Stimulated activated CD8-positive, alpha-beta memory T cell treated with anti-CD3 and anti-CD28 coated beads, Interleukin-7, amount 100 ng/mL, for 1 hour (primary cell): ENCODE data around the gene PCED1B.
A peak's percentile ranks its signal among the peaks of the same experiment; 100 is the strongest.
"Not testable (repeated sequence)": the region's sequence is repeated elsewhere in the genome, so short reads cannot be mapped to it uniquely, and the experiment has no call there.

Experiments used
- DNase-seq, 2 donors: peaks; one replicate each; pipeline ENCODE4 v3.0.0-alpha.2; 2020; ENCODE audit warnings: low read depth in 2 of 2

The PCED1B gene

DNA sequence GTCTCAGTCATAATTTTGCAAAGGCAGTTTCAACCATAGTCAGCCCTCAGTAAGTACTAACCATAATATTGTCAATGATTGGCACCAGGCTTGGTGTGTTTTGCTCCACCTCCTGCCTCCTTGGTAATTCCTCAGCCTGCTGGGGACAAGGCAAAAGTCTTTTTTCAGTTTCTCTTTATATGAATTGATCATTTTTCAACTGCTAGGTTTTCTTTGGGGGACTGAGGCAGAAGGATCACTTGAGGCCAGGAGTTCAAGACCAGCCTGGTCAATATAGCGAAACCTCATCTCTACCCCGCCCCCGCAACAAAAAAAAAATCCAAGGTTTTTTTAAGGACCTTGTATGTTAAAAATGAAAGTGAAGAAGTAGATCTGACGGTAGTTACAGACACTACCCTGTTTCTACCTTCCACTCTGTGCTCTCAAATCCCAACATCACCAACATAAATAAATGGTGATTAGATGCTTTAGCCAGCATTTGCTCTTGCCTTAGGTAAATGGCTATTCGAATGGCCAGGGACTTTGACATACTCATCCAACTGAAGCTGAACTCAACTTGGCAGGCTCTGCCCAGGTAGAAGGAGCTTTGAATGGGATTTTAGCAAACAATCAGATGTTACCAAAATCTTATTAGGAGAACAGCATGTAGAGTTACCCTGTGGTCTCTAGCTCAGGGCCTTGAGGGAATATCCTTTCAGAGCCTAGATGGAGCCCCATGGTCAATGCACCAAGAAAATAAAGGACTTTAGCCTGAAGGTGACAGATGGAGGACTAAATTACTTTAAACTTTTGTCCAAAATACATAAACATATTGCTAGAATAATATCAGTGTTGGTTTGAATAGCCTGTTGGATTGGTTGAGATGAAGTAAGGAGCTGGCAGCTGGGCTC, 127.3 kb downstream of the PCED1B start:
- DNase-seq: no peak

DNA sequence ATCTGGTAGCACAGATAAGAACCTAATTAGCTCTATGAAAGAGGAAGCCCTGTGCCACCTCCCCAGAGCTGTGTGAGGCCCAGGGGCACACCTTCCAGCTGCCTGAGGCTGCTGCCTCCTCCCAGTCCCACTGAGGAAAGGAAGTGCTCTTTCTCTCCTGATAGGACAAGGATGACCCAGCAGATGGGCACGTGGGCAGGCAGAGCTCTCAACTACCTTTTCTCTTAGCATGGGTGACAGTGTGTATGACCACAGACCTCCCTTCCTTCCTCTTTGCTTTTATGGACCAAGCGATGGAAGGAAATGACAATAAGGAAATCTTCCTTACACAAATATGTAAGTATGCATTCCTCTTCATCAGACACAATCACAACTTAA, 127.9 kb downstream of the PCED1B start:
- DNase-seq: no peak

- no peak for DNase-seq
These were observed 128.4 kb downstream of the PCED1B start for GRCh38 chr12:47207829-47208248.

DNA sequence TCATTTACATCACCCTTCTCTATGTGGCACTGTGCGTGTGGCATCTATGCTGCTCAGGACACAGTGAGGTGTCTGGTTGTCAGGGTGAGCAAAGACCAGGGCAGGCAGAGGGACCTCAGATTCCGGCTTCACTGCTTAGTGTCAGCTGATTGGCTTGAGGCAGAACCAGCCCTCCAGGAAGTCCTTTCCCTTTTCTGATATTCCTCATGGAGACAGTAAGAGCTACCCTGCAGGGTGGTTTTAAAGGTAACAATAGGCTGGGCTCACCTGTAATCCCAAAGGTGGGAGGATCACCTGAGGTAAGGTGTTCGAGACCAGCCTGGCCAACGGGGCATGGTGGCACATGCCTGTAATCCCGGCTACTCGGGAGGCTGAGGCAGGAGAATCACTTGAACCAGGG, 129.6 kb downstream of the PCED1B start:
- DNase-seq: no peak

DNA sequence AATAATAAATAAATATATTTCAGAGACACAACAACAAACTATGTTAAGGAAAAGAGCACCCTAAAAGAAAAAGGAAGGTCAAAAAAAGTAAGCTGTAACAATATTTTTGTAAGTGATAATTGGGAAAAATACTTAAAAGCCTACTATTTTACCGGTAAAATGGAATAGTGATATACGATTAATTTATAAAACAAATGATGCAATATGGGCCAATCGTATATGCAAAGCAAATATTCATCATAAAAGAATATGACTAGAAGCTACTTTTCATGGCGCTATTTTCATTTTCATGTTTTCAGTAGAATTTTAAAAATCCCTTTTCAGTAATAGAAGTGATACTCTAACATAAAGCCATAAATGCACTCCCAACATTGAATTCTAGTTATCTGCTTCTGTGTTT, 131.4 kb downstream of the PCED1B start:
- DNase-seq: no peak

- DNase-seq: no peak
These were observed 133.2 kb downstream of the PCED1B start for GRCh38 chr12:47212701-47213039.

- no peak for DNase-seq
These were observed 134.0 kb downstream of the PCED1B start for GRCh38 chr12:47213396-47213795.

GRCh38 chr12:47214001-47214619, 134.7 kb downstream of the PCED1B start:
- no peak for DNase-seq

- DNase-seq: no peak
These were observed 135.3 kb downstream of the PCED1B start for GRCh38 chr12:47214771-47215170.

- peak; percentile 41 to 46 for DNase-seq
These were observed 136.8 kb downstream of the PCED1B start for GRCh38 chr12:47216150-47216677.

DNA sequence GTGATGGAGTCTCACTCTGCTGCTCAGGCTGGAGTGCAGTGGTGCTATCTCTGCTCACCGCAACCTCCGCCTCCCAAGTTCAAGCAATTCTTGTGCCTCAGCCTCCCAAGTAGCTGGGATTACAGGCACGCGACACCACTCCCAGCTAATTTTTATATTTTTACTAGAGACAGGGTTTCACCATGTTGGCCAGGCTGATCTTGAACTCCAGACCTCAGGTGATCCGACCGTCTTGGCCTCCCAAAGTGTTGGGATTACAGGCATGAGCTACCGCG, 138.1 kb downstream of the PCED1B start:
- DNase-seq: not testable (repeated sequence)

DNA sequence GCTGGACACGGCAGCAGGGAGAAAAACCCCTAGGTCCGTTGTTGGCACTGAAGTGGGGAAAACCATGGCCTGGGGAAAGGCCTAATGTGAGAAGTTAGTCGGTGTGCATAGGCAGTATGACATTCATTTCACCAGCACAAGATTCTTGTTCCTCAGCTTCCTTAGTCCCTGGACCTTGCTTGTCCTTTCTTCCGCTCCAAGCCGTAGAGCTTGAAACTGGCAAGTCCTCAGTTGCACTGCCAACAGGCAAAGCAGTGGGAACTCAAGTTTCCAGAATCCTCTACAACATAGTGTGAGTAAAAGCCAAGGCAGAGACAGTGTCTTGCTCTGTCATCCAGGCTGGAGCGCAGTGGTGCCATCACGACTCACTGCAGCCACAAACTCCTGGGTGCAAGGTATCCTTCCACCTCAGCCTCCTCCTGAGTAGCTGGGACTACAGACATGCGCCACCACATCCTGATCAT, 138.8 kb downstream of the PCED1B start:
- DNase-seq: no peak

DNA sequence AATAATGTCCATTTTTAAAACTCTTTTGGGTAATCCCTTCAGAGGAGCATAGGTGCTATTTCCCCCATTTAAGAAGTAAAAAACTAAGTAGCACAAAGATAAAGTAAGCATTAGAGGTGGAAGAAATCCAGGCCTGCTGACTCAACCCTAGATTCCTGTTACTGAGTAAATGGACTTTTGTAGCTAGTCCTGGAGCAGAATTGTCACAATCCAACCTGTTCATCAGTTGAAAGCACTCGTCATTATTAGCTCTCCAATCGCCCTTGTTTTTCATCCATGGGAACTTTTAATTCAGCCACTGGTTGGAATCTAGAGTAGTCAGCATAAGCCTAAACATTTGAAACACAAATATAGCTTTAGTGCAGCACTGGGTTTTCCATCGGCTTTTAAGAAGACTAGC, 139.8 kb downstream of the PCED1B start:
- DNase-seq: no peak

DNA sequence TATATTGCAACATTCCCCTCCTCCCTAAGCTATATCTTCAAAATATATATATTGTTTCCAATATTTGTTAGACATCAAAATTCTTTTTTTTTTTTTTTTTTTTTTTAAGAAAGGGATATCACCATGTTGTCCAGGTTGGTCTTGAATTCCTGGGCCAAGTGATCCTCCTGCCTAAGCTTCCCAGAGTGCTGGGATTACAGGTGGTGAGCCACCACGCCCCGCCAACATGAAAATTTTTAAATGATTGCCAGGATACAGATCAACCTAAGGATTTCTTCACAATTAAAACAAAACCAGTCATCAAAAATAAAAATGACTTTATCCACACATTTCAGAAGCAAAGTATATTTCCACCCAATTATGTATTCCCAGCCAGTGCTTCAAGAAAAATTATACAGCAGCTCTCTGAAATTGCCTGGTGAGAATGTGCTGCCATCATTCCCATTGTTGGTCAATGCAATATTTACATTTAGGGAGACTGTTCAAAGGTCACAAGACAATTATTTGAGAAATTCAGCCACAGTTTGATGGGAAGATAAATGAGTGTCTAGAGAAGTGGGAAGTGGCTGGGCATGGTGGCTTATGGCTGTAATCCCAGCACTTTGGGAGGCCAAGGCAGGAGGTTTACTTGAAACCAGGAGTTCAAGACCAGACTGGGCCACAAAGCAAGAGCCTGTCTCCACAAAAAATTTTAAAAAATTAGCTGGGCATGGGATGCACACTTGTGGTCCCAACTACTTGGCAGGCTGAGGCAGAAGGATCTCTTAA, 142.0 kb downstream of the PCED1B start:
- DNase-seq: no peak

- no peak for DNase-seq
These were observed 143.2 kb downstream of the PCED1B start for GRCh38 chr12:47222520-47223030.

DNA sequence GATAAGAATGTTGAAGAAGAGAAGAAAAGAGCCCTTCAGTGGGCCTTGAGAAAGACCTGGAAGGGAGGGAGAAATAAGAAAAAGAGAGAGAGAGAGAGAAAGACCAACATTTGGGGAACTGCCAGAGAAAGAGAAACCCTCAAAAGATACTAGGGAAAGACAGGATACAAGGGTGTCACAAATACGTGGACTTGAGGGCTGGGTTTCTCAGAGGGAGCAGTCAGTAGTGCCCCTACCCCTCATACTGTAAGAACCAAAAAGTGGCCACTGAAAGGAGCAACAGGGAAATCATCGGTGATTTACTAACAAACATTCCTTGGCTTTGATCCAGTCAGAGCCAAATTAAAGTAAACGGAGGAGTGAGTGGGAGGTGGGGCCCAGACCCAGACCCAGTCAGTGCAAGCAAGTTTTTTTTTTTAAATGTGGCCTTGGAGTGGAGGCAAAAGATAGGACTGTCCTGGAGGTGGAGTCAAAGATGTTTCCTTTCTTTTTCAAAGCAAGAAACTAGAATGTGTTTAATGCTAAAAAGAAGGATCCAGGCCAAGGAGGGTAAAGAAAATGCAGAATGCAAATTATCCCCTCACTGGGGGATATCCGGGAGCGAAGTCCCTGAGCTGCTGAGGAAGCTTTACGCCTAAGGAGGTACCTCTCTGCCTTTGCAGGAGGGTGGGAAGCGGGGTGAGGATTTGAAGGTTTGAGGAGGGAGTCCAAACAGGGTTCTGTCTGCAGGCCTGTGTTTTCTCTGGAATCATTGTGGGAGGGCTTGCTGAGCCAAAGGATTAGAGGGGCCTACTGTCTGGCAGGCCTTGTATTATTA, 143.8 kb downstream of the PCED1B start:
- no peak for DNase-seq

GRCh38 chr12:47223848-47224213, 144.4 kb downstream of the PCED1B start:
- no peak for DNase-seq

DNA sequence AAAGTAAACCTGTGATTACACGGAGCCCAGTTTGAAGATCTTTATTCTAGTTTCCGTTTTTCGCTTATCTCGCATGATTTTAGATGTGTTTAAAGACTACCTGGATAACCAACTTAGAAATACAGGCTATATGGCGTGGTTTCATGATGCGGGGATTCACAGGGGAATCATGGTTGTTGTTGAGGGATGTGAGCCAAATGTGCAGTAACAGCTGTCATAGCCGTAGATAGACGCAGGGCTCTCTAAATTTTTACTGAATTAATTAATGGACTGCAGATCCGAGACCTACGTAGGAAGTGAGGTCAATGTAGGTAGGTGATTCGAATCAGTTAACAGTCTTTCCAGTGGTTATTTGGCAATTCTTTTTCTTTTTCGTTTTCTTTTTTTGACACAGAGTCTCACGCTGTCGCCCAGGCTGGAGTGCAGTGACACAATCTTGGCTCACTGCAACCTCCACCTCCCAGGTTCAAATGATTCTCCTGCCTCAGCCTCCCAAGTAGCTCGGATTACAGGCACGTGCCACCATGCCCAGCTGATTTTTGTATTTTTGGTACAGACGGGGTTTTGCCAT, 145.2 kb downstream of the PCED1B start:
- DNase-seq: no peak

DNA sequence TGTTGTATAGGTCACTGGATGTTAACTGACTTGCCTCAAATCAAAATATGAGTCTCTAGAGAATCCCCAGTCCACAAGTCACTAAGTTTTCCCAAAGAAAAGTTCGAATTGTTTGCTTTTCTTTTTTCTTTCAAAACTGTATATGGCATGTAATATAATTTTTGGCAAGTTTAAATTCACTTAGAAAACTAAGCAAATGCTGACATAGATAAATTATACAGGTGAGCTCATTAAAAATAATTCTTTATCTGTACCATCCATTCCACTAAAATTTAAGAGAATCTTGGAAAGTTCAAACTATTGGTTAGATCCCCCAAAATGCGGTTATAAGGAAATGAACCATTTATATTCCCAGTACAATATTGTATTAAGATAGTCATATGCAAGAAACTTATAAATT, 145.9 kb downstream of the PCED1B start:
- DNase-seq: no peak

GRCh38 chr12:47226199-47226598, 146.8 kb downstream of the PCED1B start:
- DNase-seq: no peak

- DNase-seq: no peak
These were observed 149.4 kb downstream of the PCED1B start for GRCh38 chr12:47228802-47229201.
